NCI-H2196 (cell line): ENCODE measurements around the gene DOHH.
"Not testable (repeated sequence)": the region's sequence is repeated elsewhere in the genome, so short reads cannot be mapped to it uniquely, and the experiment has no call there.

Experiments
- DNase-seq: peaks from one replicate; lab custom pipeline; 2025; ENCODE audit not compliant: unreplicated experiment; lab: John Stamatoyannopoulos, UW

DOHH gene

DNA sequence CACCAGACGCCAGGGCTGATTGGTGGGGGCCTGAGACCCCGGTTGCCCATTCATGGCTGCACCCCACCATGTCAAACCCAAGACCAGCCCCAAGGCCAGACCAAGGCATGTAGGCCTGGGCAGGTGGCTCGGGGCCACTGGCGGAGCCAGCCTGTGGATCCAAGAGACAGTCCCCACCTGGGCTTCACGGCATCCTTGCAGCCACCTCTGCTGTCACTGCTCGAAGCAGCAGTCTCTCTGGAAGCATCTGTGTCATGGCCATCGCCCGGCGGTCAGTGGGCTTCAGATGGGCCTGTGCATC is 34.7 kb upstream of the DOHH start:
- no peak for DNase-seq

DNA sequence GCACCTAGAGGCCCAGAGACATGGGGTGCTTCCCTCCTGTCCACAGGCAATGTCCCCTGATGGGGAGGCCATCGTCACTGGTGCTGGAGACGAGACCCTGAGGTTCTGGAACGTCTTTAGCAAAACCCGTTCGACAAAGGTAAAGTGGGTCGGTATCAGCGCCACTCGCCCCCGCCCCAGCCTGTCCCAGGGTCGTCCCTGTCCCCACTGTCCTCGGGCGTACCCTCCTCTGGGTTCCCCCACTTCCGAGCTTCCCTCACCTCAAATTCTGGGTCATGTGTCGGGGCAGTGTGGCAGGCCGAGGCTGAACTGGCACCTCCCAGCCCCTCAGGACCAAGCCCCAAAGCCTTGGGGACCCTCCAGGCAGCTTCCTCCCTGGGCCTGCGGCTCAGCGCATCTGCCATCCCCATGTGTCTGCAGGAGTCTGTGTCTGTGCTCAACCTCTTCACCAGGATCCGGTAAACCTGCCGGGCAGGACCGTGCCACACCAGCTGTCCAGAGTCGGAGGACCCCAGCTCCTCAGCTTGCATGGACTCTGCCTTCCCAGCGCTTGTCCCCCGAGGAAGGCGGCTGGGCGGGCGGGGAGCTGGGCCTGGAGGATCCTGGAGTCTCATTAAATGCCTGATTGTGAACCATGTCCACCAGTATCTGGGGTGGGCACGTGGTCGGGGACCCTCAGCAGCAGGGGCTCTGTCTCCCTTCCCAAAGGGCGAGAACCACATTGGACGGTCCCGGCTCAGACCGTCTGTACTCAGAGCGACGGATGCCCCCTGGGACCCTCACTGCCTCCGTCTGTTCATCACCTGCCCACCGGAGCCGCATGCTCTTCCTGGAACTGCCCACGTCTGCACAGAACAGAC is 34.1 kb upstream of the DOHH start:
- DNase-seq, result no peak

DNA sequence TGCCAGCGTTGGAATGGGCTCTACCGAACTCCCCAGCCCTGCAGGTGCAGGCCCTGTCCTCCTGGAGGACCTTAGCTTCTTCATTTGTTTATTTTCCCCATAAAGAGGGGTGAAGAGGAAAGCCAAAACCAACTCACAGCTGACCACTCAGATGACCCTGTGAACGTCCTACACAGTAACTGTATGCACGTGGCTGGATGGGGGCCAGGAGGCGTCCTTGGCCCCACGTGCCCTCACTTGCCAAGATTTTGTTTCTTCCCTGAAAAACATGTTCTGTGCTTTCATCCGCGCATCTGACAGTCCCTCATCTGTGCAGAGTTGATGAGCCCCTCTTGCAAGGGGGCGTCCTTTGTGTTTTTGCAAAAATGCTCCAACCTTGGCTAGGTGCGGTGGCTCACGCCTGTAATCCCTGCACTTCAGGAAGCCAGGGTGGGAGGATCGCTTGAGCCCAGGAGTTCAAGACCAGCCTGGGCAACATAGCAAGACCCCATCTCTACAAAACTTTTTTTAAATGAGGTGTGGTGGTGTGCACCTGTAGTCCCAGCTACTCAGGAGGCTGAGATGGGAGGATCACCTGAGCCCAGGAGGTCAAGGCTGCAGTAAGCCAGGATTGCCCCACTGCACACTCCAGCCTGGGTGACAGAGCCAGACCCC is 33.2 kb upstream of the DOHH start:
- no peak for DNase-seq

DNA sequence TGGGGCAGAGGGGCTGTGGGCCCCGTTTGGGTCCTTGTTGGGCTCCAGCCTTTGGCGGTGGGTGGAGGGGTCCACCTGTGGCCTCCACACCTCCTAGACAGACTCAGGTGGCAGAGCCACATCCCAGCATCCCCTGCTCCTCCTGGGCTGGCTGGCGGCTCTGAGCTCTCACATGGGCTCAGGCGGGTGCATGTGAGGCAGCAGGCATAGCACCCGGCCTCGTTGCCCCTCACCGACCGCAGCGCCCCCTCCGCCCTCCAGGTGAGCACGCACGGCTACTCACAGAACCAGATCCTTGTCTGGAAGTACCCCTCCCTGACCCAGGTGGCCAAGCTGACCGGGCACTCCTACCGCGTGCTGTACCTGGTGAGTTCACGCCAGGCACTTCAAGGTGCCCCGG is 32.6 kb upstream of the DOHH start:
- no peak for DNase-seq

DNA sequence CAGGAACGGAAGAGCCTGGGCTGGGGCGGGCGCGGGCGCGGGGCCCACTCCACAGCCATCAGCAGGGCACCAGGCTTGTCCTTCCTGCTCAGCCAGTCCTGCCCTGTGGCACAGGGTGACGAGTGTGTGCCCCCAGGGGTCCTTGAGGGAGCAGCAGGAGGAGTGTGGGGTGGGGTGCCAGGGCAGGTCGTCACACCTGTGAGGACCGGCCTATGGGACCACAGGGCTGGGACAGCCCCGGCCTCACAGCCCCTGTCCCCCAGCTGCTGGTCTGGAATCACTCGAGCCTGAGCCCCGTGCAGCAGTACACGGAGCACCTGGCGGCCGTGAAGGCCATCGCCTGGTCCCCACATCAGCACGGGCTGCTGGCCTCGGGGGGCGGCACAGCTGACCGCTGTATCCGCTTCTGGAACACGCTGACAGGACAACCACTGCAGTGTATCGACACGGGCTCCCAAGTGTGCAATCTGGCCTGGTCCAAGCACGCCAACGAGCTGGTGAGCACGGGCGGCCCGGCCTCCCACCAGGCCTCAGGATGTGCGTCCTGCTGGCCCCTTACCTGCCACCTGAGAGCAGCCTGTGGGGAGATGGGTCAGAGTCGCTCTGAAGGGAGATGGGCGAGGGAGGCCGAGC is 31.8 kb upstream of the DOHH start:
- no peak for DNase-seq

DNA sequence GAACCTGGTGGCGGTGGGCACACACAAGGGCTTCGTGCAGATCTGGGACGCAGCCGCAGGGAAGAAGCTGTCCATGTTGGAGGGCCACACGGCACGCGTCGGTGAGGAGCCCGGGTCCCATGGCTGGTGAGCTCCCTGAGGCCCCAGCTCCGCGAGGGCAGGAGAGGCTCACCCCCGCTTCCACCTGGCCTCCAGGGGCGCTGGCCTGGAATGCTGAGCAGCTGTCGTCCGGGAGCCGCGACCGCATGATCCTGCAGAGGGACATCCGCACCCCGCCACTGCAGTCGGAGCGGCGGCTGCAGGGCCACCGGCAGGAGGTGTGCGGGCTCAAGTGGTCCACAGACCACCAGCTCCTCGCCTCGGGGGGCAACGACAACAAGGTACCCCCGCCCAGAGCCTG is 31.2 kb upstream of the DOHH start:
- no peak for DNase-seq

DNA sequence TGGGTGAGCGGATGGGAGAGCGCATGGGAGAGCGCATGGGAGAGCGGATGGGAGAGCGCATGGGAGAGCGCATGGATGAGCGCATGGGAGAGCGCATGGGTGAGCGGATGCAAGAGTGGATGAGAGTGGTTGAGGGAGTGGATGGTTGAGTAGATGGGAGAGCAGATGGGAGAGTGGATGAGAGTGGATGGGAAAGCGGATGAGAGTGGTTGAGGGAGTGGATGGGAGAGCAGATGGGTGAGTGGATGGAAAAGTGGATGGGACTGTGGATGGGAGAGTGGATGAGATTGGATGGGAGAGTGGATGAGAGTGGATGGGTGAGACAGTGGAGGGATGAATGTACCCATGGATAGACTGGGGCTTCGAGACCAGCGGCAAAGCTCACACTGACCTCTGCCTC is 29.9 kb upstream of the DOHH start:
- no peak for DNase-seq

DNA sequence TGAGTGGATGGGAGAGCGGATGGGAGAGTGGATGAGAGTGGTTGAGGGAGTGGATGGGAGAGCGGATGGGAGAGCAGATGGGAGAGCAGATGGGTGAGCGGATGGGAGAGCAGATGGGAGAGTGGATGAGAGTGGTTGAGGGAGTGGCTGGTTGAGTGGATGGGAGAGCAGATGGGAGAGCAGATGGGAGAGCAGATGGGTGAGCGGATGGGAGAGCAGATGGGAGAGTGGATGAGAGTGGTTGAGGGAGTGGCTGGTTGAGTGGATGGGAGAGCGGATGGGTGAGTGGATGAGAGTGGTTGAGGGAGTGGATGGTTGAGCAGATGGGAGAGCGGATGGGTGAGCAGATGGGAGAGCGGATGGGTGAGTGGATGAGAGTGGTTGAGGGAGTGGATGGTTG is 28.8 kb upstream of the DOHH start:
- DNase-seq, result not testable (repeated sequence)

DNA sequence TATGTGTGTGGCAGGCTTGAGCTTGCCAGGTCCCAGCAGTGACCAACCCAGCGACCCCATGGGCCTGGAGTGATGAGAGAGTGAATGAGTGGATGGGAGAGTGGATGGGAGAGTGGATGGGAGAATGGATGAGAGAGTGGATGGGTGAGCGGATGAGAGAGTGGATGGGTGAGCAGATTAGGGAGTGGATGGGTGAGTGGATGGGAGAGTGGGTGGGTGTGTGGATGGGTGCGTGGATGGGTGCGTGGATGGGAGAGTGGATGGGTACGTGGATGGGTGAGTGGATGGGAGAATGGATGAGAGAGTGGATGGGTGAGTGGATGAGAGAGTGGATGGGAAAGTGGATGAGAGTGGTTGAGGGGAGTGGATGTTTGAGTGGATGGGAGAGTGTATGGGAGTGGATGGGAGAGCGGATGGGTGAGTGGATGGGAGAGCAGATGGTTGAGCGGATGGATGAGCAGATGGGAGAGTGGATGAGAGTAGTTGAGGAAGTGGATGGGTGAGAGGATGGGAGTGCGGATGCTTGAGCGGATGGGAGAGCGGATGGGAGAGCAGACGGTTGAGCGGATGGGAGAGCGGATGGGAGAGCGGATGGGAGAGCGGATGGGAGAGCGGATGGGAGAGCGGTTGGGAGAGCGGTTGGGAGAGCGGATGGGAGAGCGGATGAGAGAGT is 28.2 kb upstream of the DOHH start:
- no peak for DNase-seq

DNA sequence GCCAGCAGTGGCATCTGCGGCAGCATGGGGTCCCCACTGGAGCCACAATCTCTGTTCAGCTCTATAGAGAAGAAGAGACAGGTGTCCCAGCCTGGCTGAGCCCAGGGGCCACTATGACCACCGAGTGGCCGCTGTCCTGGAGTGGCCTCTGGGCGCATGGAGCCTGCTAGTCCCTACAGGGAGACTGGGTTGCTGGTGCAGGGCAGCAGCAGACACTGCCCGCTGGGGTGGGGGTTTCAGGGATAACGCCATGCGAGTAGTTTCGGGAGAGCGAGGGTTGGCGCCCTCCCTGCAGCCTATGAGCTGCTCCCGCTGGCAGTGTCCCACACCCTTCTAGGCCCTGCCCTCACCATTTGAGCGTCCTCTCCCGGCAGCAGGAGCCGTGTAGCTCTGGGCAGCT is 27.6 kb upstream of the DOHH start:
- DNase-seq, result no peak

DNA sequence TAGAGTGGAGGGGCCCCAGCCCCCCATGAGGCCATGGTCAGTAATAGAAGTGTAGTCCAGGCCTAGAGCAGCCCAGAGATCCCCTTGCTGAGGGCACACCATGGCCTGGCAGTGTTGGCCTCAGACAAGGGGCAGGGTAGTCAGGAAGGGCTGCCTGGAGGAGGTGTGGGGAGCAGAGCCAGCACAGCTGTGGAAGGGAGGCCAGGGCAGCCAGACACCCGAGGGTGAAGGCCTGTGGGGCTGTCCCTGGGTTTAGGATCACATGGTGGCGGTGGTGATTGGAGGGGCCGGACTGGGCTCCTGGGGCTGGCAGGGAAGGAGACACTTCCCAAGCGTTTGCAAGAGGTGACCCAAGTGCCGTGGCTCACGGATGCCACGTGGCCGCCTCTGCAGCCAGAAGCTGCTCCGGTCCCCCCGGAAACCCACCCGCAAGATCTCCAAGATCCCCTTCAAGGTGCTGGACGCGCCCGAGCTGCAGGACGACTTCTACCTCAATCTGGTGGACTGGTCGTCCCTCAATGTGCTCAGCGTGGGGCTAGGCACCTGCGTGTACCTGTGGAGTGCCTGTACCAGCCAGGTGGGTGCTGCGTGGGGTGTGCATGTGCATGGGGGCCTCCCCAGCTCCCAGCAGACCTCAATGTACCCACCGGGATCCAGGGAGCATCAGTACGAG is 26.9 kb upstream of the DOHH start:
- DNase-seq, result no peak

DNA sequence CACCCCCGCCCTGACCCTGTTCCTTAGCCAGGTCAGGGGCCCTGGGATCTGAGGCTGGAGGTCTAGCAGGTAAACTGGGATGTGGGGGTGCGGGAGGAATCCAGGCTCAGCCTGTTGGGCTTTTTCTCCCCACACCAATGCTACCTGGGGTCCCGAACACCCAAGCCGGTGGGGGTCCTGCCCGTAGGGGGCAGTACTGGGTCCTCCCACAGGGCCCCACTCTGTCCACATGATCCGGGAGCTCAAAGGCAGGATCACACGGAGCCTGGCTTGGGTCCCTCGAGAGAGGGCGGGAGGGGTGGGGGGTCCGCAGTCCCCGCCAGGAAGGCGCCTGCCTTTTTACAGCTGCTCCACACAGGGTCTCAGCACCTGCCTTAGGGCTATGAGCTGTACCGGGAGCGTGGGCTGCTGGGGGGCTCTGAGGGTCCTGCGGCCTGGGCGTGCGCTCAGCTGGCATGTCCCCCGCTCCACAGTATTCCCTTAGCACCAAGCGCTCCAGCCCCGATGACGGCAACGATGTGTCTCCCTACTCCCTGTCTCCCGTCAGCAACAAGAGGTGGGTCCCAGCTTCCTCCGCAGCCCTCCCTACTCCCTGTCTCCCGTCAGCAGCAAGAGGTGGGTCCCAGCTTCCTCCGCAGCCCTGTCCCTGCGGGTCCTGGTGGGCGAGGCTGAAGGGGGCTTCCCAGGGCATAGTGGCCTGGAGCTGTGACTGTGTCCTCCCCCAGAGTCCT is 26.2 kb upstream of the DOHH start:
- no peak for DNase-seq

DNA sequence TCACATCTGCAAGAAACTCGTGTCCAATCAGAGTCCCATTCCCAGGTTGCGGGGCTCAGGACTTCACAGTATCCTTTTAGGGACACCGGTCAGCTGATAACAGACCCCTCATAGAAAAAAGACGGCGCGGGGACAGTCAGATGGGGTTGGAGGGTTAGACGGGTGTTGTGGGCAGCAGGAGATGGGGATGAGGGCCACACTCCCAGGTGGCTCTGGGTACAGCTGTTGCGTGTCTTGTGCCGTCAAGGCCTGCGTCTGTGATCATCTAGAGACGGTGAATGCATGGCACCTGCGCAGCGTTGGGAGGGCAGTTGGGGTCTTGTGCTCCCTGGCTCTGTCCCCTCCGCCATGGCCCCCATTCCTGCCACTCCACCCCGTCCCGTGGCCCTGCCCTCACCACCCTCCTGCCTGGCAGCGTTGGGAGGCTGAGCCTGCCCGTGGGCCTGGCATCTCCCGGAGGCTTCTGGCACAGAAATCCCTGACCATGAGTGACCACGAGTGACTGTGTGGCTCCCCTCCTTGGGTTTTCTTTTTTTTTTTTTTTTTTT is 24.5 kb upstream of the DOHH start:
- no peak for DNase-seq

DNA sequence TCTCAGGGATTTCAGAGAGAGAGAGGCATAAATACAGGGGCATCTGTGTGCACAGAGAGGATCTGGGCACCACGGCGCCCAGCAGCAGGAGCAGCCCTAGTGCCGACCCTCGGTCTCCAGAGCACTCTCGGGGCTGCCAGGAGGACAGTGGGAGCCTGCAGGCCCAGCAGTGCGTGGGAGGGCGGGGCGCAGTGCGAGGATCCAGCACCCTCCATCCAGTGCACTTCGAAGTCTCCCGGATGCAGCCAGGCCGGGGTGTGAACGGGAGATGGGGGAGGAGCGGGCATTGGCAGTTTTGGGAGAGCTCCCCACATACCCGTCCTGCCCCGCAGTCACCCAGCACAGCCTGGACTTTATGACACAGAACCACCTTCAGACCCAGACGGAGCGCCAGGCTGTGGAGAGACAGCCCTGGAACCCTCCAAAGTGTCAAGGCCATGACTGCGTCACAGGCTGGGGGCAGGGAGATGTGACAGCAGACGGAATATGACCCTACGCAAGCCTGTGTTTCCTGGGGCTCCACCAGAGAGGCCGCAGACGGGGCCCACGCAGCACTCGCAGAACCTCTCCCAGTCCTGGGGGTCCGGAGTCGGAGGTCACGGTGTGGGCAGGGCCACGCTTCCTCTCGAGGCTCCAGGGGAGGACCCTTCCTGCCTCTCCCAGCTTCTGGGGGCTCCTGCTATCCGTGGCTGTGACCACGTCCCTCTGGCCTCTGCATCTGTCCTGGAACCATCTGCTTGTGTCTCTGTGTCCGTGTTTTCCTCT is 23.8 kb upstream of the DOHH start:
- DNase-seq, result no peak

DNA sequence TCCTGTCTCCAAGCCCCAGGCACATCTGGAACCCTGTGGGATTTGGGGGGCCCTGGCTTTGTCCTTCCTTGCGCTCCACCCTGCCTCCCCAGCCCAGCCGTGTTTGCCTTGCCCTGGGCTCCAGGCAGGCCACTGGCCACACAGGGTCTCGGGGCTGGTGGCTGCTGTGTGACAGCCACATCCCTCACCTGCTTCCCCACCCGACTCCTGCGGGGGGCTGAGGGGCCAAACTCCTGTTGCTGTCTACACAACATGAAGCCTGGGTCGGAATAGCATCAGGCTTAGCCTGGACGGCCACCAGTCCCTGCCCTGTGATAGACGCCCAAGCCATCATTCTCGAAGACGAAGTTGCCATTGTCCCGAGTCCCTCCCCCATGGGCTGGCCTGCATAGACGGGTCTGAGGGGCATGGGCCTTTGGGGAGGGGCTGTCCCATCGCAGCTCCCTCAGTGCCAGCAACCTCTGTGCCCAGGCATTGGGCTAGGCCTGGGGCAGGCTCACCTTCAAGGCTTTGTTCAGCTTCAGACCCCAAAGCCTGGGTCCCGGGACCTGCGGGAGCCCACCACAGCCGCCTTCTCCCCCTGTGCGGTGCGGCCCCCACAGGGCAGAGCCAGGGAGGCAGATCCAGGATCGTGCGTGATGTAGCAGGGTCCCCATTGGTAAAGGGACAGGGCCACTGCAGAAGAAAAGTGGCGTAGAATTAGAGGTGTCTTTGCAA is 23.0 kb upstream of the DOHH start:
- DNase-seq, result no peak

DNA sequence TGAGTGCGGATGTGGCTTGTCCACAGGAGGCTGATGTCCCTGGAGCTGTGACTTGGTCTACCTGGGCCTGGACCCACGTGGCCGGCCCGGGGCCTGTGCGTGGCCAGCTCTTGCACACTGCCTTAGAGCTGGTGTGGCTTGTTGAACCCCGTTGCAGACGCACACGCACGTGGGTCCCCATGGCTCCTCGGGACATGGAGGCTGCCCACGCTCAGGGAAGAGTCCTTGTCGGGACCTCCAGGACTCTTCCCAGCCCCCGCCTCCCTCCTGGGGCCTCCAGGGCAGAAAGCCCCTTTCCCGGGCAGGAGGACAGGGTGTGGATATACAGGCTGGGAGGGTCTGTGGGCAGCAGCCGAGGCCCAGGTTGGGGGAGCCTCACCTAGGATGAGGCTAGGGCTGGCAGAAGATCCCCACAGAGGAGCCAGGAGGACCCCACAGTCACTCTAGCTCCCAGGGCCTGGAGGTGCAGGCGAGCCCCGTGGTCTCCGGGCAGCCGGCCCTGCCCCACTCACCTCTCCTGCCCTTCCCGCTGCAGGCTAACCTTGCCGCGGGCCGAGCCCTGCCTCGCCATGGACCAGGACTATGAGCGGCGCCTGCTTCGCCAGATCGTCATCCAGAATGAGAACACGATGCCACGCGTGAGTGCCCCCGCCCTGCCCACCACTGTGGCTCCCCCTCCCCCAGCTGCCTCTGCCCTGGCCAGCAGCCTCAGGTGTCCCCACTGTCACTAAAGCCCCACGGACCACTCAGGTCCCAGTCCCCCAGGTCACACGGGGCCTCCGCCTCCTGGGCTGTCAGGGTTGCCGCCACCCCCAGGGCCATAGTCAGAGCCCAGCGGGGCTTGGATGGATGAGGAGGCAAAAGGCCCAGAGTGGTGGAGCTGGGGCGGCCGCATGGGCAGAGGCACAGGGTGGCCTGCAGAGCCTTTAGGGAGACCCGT is 22.2 kb upstream of the DOHH start:
- no peak for DNase-seq

DNA sequence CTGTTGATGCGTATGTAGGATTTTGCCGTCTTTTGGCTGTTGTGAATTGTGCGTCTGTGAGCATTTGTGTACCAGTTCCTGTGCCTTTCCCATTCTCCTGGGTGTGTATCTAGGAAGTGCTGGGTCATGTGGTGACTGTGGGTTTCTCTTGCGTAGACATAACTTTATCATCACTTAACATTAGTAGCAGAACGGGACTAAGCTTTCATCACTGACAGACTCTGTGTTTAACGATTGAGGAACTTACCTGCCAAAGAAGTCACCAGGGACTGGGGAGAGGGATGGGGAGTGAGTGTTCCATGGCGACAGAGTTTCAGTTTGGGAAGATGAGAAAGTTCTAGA is 20.6 kb upstream of the DOHH start:
- DNase-seq, result no peak
